Left lung (tissue), 10 donors: ENCODE results near the gene U2AF1L4. TPM values are rescaled to one million over a fixed set of nuclear protein-coding genes. Genes with fewer than 3 reads are reported as not detected.

Experiments
- ATAC-seq: fragments of 200-7000 bp; cut with Tn5 transposase; one replicate; pipeline ENCODE4 v1.9.1; 2020; ENCODE audit warnings: moderate library complexity
- DNase-seq, 4 donors: peaks; one replicate each; pipeline ENCODE4 v3.0.0-alpha.2; 2013 to 2020
- H3K27ac ChIP-seq, 2 donors: fragments of 200-600 bp; sonication (generic) in 1 of 2; one replicate each; pipeline versions ENCODE4 v1.5.0 to v1.8.0; 2020 to 2021
- H3K27me3 ChIP-seq, 2 donors: fragments of 200-600 bp; sonication (generic) in 1 of 2; one replicate each; pipeline versions ENCODE4 v1.5.0 to v1.8.0; 2020 to 2021
- H3K36me3 ChIP-seq, 2 donors: fragments of 200-600 bp; sonication (generic) in 1 of 2; one replicate each; pipeline versions ENCODE4 v1.5.0 to v1.8.0; 2020 to 2021
- H3K4me1 ChIP-seq, 2 donors: fragments of 200-600 bp; one replicate each; pipeline ENCODE4 v1.8.0; 2021
- H3K4me3 ChIP-seq, 2 donors: fragments of 200-600 bp; sonication (generic) in 1 of 2; one replicate each; pipeline versions ENCODE4 v1.5.0 to v1.8.0; 2020 to 2021; ENCODE audit warnings: mild to moderate bottlenecking in 1 of 2
- H3K9me3 ChIP-seq, 2 donors: fragments of 200-600 bp; sonication (generic) in 1 of 2; one replicate each; pipeline versions ENCODE4 v1.5.0 to v1.8.0; 2020 to 2021
- intact Hi-C, 2 donors: fragments of 100-400 bp; cut with DNase I; formaldehyde crosslinking; loops; one replicate each; pipeline versions ENCODE4 v1.11.2 to v1.14.2; 2022
- polyA plus RNA-seq, 6 donors: library from polyadenylated mRNA; unstranded; fragments of 120-200 nt; gene quantifications; one replicate each; pipeline ENCODE4 v1.2.1, GENCODE V29; 2013; ENCODE audit not compliant: insufficient read length in 6 of 6
- total RNA-seq, 2 donors: library from RNA; stranded (reverse); fragmentation: NEBNext Ultra II Directional; extraction: Animal tissue kit (Norgen Biotek cat#: 25700); gene quantifications; one replicate each; pipeline ENCODE4 v1.2.1, GENCODE V29; 2021
- TF ChIP-seq, protein P1 (sequence below), 2 donors: fragments of 200-600 bp; sonication (generic) in 1 of 2; IDR thresholded peaks; one replicate each; pipeline versions ENCODE4 v1.5.0 to v1.8.0; 2021; ENCODE audit warnings: antibody characterized with exemption in 2 of 2
- donor health status: DM: no; HTN: yes; CAD: no.
- donor health status: DM: no; HTN: no; CAD: no.

Gene U2AF1L4
- total and polyA plus RNA-seq, 8 donors: 15.2 to 20.5 (median 16.5) TPM

- Histone ChIP-seq H3K27ac (no peak overlapping the region), H3K36me3 (peaks cover 0 to 79% of the 10 kb centered on the region in 2 donors), H3K9me3 (no peaks in the 10 kb centered on the region), H3K27me3 (no peaks in the 10 kb centered on the region), H3K4me3 (no peak overlapping the region), H3K4me1 (peaks cover 5 to 21% of the 10 kb centered on the region in 2 donors)
- no peak for DNase-seq
- no peak for ATAC-seq
- intact Hi-C loops: no loop called here
- TF ChIP-seq, protein P1, sequence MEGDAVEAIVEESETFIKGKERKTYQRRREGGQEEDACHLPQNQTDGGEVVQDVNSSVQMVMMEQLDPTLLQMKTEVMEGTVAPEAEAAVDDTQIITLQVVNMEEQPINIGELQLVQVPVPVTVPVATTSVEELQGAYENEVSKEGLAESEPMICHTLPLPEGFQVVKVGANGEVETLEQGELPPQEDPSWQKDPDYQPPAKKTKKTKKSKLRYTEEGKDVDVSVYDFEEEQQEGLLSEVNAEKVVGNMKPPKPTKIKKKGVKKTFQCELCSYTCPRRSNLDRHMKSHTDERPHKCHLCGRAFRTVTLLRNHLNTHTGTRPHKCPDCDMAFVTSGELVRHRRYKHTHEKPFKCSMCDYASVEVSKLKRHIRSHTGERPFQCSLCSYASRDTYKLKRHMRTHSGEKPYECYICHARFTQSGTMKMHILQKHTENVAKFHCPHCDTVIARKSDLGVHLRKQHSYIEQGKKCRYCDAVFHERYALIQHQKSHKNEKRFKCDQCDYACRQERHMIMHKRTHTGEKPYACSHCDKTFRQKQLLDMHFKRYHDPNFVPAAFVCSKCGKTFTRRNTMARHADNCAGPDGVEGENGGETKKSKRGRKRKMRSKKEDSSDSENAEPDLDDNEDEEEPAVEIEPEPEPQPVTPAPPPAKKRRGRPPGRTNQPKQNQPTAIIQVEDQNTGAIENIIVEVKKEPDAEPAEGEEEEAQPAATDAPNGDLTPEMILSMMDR (IDR thresholded peaks at IDR 0.05): no peak
Measured at GRCh38 chr19:35722461-35722860, 22.8 kb downstream of the U2AF1L4 start.

GRCh38 chr19:35721374-35721773 is 23.8 kb downstream of the U2AF1L4 start:
- H3K36me3 ChIP-seq: peaks cover 0 to 68% of the 10 kb centered on the region in 2 donors
- DNase-seq (no peak), ATAC-seq (no peak)
- no peak overlapping the region for H3K27ac ChIP-seq
- H3K27me3 ChIP-seq: no peaks in the 10 kb centered on the region
- no peaks in the 10 kb centered on the region for H3K9me3 ChIP-seq
- intact Hi-C loops: no loop called here
- TF ChIP-seq, protein P1 (IDR thresholded peaks at IDR 0.05): no peak
- peaks cover 5 to 26% of the 10 kb centered on the region in 2 donors for H3K4me1 ChIP-seq
- no peak overlapping the region for H3K4me3 ChIP-seq

DNA sequence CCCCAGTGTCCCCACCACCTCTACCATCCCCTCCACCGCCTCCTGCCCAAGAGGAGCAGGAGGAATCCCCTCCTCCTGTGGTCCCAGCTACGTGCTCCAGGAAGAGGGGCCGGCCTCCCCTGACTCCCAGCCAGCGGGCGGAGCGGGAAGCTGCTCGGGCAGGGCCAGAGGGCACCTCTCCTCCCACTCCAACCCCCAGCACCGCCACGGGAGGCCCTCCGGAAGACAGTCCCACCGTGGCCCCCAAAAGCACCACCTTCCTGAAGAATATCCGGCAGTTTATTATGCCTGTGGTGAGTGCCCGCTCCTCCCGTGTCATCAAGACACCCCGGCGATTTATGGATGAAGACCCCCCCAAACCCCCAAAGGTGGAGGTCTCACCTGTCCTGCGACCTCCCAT is 24.6 kb downstream of the U2AF1L4 start:
- H3K36me3 ChIP-seq: peaks cover 0 to 61% of the 10 kb centered on the region in 2 donors
- H3K4me3 ChIP-seq: no peak overlapping the region

DNA sequence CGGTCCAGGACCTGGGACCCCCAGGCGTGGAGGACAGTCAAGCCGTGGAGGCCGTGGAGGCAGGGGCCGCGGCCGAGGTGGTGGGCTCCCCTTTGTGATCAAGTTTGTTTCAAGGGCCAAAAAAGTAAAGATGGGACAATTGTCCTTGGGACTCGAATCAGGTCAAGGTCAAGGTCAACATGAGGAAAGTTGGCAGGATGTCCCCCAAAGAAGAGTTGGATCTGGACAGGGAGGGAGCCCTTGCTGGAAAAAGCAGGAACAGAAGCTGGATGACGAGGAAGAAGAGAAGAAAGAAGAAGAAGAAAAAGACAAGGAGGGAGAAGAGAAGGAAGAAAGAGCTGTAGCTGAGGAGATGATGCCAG is 25.1 kb downstream of the U2AF1L4 start:
- no peak for ATAC-seq
- no peaks in the 10 kb centered on the region for H3K9me3 ChIP-seq

More for the DNA sequence above, 24.6 kb downstream of the U2AF1L4 start:
- DNase-seq: no peak
- Histone ChIP-seq H3K27ac (no peak overlapping the region), H3K9me3 (no peaks in the 10 kb centered on the region), H3K27me3 (no peaks in the 10 kb centered on the region), H3K4me1 (peaks cover 10 to 33% of the 10 kb centered on the region in 2 donors)
- ATAC-seq: no peak
- TF ChIP-seq, protein P1 (IDR thresholded peaks at IDR 0.05): no peak
- intact Hi-C loops: no loop called here

DNA sequence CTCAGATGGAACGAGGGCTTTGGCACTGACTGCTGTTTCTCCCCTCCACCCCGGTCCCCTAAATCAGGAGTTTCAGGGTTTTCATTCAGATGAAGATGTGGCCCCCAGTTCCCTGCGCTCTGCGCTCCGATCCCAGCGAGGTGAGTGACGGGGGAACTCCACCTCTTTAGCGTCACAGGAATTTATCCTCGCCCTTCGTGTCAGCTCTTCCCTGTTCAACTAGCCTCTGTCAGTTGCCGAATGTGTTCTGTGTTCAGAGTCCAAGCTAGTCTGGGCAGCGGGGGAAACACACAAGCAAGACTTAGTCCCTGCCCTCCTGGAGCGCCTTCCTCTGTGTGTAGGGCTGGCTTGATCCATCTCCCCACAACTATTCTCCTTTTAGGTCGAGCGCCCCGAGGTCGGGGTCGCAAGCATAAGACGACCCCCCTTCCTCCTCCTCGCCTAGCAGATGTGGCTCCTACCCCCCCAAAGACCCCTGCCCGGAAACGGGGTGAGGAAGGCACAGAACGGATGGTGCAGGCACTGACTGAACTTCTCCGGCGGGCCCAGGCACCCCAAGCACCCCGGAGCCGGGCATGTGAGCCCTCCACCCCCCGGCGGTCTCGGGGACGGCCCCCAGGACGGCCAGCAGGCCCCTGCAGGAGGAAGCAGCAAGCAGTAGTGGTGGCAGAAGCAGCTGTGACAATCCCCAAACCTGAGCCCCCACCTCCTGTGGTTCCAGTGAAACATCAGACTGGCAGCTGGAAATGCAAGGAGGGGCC is 25.6 kb downstream of the U2AF1L4 start:
- TF ChIP-seq, protein P1 (IDR thresholded peaks at IDR 0.05): no peak
- peak overlapping the region in 1 of 2 donors; percentile 95 for H3K4me3 ChIP-seq
- ATAC-seq (no peak), DNase-seq (peak in 1 of 4 donors; percentile 79)
- no peaks in the 10 kb centered on the region for H3K27me3 ChIP-seq
- H3K27ac ChIP-seq: no peak overlapping the region
- H3K9me3 ChIP-seq: no peaks in the 10 kb centered on the region
- peaks cover 12 to 37% of the 10 kb centered on the region in 2 donors for H3K4me1 ChIP-seq
- intact Hi-C loops: no loop called here
- H3K36me3 ChIP-seq: peaks cover 0 to 51% of the 10 kb centered on the region in 2 donors

More for the DNA sequence above, 25.1 kb downstream of the U2AF1L4 start:
- Histone ChIP-seq H3K27me3 (no peaks in the 10 kb centered on the region), H3K27ac (no peak overlapping the region), H3K4me3 (no peak overlapping the region), H3K4me1 (peaks cover 12 to 37% of the 10 kb centered on the region in 2 donors), H3K36me3 (peaks cover 0 to 56% of the 10 kb centered on the region in 2 donors)
- no peak for DNase-seq
- intact Hi-C loops: no loop called here
- TF ChIP-seq, protein P1 (IDR thresholded peaks at IDR 0.05): no peak
